Measurements from ENCODE around the gene NEK10. TPM values are rescaled to one million over a fixed set of nuclear protein-coding genes. Genes with fewer than 3 reads are reported as not detected.

Gene NEK10
- total RNA-seq, 1 donor from 2014 or later = 3.3 TPM

- TF ChIP-seq CTCF (IDR thresholded peaks at IDR 0.05; ENCODE audit: unreplicated experiment) = no peak
- Mint-ChIP-seq H3K4me3 (ENCODE audit: low read depth) (no peak overlapping the region), H3K27ac (no peak overlapping the region), H3K9me3 (ENCODE audit: low read depth) (peaks cover 3% of the 10 kb centered on the region), H3K27me3 (no peaks in the 10 kb centered on the region), H3K4me1 (ENCODE audit: low read depth) (no peaks in the 10 kb centered on the region), H3K36me3 (ENCODE audit: insufficient read depth) (no peaks in the 10 kb centered on the region)
- DNase-seq (ENCODE audit: low spot score, unreplicated experiment) = no peak
These were observed 279.5 kb downstream of the NEK10 start for GRCh38 chr3:27089645-27090044.

GRCh38 chr3:27089068-27089467, 280.1 kb downstream of the NEK10 start:
- no peak for TF ChIP-seq CTCF (IDR thresholded peaks at IDR 0.05; ENCODE audit: unreplicated experiment)
- Mint-ChIP-seq H3K27ac (no peak overlapping the region), H3K4me1 (ENCODE audit: low read depth) (no peaks in the 10 kb centered on the region), H3K27me3 (no peaks in the 10 kb centered on the region), H3K36me3 (ENCODE audit: insufficient read depth) (no peaks in the 10 kb centered on the region), H3K9me3 (ENCODE audit: low read depth) (peaks cover 3% of the 10 kb centered on the region), H3K4me3 (ENCODE audit: low read depth) (no peak overlapping the region)
- no peak for DNase-seq (ENCODE audit: low spot score, unreplicated experiment)

- peaks cover 3% of the 10 kb centered on the region for H3K4me1 Mint-ChIP-seq (ENCODE audit: low read depth)
These were observed 283.1 kb downstream of the NEK10 start for GRCh38 chr3:27085829-27086730.

GRCh38 chr3:27081992-27082607, 287.1 kb downstream of the NEK10 start:
- Mint-ChIP-seq H3K4me1 (ENCODE audit: low read depth) (peaks cover 3% of the 10 kb centered on the region), H3K27me3 (no peaks in the 10 kb centered on the region), H3K9me3 (ENCODE audit: low read depth) (no peaks in the 10 kb centered on the region), H3K27ac (no peak overlapping the region), H3K36me3 (ENCODE audit: insufficient read depth) (no peaks in the 10 kb centered on the region), H3K4me3 (ENCODE audit: low read depth) (no peak overlapping the region)
- DNase-seq (ENCODE audit: low spot score, unreplicated experiment) = no peak
- no peak for TF ChIP-seq CTCF (IDR thresholded peaks at IDR 0.05; ENCODE audit: unreplicated experiment)

More at GRCh38 chr3:27085829-27086730, 283.1 kb downstream of the NEK10 start:
- TF ChIP-seq CTCF (IDR thresholded peaks at IDR 0.05; ENCODE audit: unreplicated experiment) = no peak
- no peaks in the 10 kb centered on the region for H3K27me3 Mint-ChIP-seq
- no peak overlapping the region for H3K27ac Mint-ChIP-seq
- no peak for DNase-seq (ENCODE audit: low spot score, unreplicated experiment)
- no peaks in the 10 kb centered on the region for H3K36me3 Mint-ChIP-seq (ENCODE audit: insufficient read depth)
- H3K9me3 Mint-ChIP-seq (ENCODE audit: low read depth) = no peaks in the 10 kb centered on the region
- no peak overlapping the region for H3K4me3 Mint-ChIP-seq (ENCODE audit: low read depth)

GRCh38 chr3:27081566-27081965, 287.6 kb downstream of the NEK10 start:
- Mint-ChIP-seq H3K9me3 (ENCODE audit: low read depth) (no peaks in the 10 kb centered on the region), H3K36me3 (ENCODE audit: insufficient read depth) (no peaks in the 10 kb centered on the region), H3K27me3 (no peaks in the 10 kb centered on the region), H3K27ac (no peak overlapping the region), H3K4me1 (ENCODE audit: low read depth) (peaks cover 3% of the 10 kb centered on the region), H3K4me3 (ENCODE audit: low read depth) (no peak overlapping the region)
- no peak for DNase-seq (ENCODE audit: low spot score, unreplicated experiment)
- TF ChIP-seq CTCF (IDR thresholded peaks at IDR 0.05; ENCODE audit: unreplicated experiment) = no peak

All from progenitor cell of endocrine pancreas (in vitro differentiated cells).